ENCODE measurements around the gene METTL6. TPM values are rescaled to one million over a fixed set of nuclear protein-coding genes. Genes with fewer than 3 reads are reported as not detected.

Gene METTL6
- total and polyA plus RNA-seq, 2 donors (not counting 1 experiment from before 2014, with no cell fraction given) = 7.6 to 23.9 TPM

DNA sequence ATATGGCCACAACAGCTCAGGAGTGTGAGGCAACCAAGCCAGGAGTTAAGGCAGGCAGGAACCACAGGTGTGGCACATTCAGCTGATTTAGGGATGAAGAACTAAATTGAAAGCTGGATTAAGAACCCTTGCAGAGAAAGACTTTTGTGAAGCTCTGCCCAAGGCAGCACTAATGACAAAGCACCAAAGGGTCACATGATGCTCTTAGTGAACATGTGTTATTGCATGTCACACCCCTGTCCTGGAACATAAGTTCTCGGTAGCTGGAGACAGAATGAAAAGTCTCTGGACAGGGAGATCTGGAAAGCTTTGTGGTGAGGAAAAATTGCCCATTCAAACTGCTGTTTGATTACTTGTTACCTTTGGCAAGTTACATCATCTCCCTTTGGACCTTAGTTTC lies 3.3 kb upstream of the METTL6 start:
- POLR2A ChIA-PET = interaction anchor here (0.7 kb wide), 1 partner anchor 1254 kb away, joined by 4 read pairs; no protein-coding TSS in a partner anchor

DNA sequence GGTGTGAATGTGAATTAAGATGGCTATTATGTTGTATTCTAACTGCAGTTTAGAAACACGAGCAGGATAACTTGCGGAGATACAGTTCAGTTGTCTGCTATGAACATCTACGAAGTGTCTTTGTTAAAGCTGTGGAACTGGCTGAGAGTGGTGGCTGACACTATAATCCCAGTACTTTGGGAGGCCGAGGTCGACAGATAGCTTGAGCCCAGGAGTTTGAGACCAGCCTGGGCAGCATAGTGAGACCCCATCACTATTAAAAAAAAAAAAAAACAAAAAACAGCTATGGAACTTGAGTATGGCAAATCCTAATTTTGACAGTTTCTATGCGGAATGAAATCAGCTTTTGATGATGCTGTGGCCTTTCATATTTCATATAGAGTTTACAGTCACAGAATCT lies 1.7 kb upstream of the METTL6 start:
- H3K27ac Mint-ChIP-seq = peak overlapping the region; percentile 92
- no peak for TF ChIP-seq EZH2 (IDR thresholded peaks at IDR 0.05; ENCODE audit: borderline replicate concordance, insufficient read depth, low read depth, low read length, poor library complexity, severe bottlenecking)
- TF ChIP-seq, protein P1, sequence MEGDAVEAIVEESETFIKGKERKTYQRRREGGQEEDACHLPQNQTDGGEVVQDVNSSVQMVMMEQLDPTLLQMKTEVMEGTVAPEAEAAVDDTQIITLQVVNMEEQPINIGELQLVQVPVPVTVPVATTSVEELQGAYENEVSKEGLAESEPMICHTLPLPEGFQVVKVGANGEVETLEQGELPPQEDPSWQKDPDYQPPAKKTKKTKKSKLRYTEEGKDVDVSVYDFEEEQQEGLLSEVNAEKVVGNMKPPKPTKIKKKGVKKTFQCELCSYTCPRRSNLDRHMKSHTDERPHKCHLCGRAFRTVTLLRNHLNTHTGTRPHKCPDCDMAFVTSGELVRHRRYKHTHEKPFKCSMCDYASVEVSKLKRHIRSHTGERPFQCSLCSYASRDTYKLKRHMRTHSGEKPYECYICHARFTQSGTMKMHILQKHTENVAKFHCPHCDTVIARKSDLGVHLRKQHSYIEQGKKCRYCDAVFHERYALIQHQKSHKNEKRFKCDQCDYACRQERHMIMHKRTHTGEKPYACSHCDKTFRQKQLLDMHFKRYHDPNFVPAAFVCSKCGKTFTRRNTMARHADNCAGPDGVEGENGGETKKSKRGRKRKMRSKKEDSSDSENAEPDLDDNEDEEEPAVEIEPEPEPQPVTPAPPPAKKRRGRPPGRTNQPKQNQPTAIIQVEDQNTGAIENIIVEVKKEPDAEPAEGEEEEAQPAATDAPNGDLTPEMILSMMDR (IDR thresholded peaks at IDR 0.05) = no peak
- 77% methylated on average over 5 of the region's 6 CpGs for WGBS (ENCODE audit: insufficient coverage)
- no peak overlapping the region for H2AFZ ChIP-seq (ENCODE audit: insufficient read depth, low read depth, low read length, poor library complexity, severe bottlenecking)
- H3K4me1 Mint-ChIP-seq = peaks cover 45% of the 10 kb centered on the region
- peak overlapping the region in 1 of 5 experiments; percentile 99 for H3K4me3 ChIP-seq (ENCODE audit: control extremely low read depth in 1 of 5, extremely low read depth in 1 of 5, insufficient read depth in 1 of 5, low read depth in 2 of 5, low read length in 4 of 5)
- DNase-seq (no peak), ATAC-seq (ENCODE audit: low read depth) (no peak)
- intact Hi-C loops (cut with micrococcal nuclease) = loop anchor here (5.0 to 10.0 kb wide), 2 partner anchors 777 to 836 kb away; partner anchors contain the start of genes CCDC174, DPH3 and OXNAD1
- H3K4me2 ChIP-seq (replicated peaks; ENCODE audit: low read depth, low read length, poor library complexity, severe bottlenecking) = peak overlapping the region; percentile 81
- H3K79me2 ChIP-seq (ENCODE audit: control insufficient read depth, insufficient read depth, low read length) = peaks cover 50% of the 10 kb centered on the region
- H3K9ac ChIP-seq (ENCODE audit: low read length) = no peak overlapping the region
- no peaks in the 10 kb centered on the region for H3K27me3 ChIP-seq (replicated peaks in 1 of 4; ENCODE audit: control extremely low read depth in 1 of 4, control insufficient read depth in 3 of 4, insufficient read depth in 4 of 4, low read length in 3 of 4)
- no peaks in the 10 kb centered on the region for H4K20me1 ChIP-seq (ENCODE audit: control insufficient read depth, insufficient read depth, low read length, poor library complexity, severe bottlenecking)
- H3K36me3 ChIP-seq (replicated peaks in 1 of 2; ENCODE audit: control extremely low read depth in 1 of 2, control insufficient read depth in 1 of 2, extremely low read depth in 1 of 2, insufficient read depth in 2 of 2, low read length in 1 of 2) = peaks cover 6 to 37% of the 10 kb centered on the region in 2 experiments
- CTCF ChIA-PET = interaction anchor here (1.4 to 1.6 kb wide), 2 partner anchors 128 to 161 kb away, joined by 3 to 5 read pairs; no protein-coding TSS in a partner anchor
- no peaks in the 10 kb centered on the region for H3K9me3 ChIP-seq (ENCODE audit: control extremely low read depth in 1 of 3, control insufficient read depth in 2 of 3, insufficient read depth in 1 of 3, low read length in 2 of 3)
- no peaks in the 10 kb centered on the region for H3K9me3 Mint-ChIP-seq (ENCODE audit: insufficient read depth)
- peak overlapping the region; percentile 95 for H3K4me3 Mint-ChIP-seq
- POLR2A ChIA-PET = interaction anchor here (0.5 kb wide), 1 partner anchor 52 kb away, joined by 5 read pairs; no protein-coding TSS in a partner anchor
- H3K27me3 Mint-ChIP-seq = no peaks in the 10 kb centered on the region
- H3K27ac ChIP-seq (ENCODE audit: low read length in 2 of 2) = no peak overlapping the region
- H3K4me1 ChIP-seq (ENCODE audit: control insufficient read depth in 2 of 2, insufficient read depth in 2 of 2, low read length in 2 of 2) = peaks cover 19 to 28% of the 10 kb centered on the region in 2 donors

More for the DNA sequence above, 3.3 kb upstream of the METTL6 start:
- Histone ChIP-seq H3K79me2 (ENCODE audit: control insufficient read depth, insufficient read depth, low read length) (peaks cover 50% of the 10 kb centered on the region), H3K4me2 (replicated peaks; ENCODE audit: low read depth, low read length, poor library complexity, severe bottlenecking) (no peak overlapping the region), H3K4me3 (ENCODE audit: control extremely low read depth in 1 of 5, extremely low read depth in 1 of 5, insufficient read depth in 1 of 5, low read depth in 2 of 5, low read length in 4 of 5) (no peak overlapping the region), H3K9me3 (ENCODE audit: control extremely low read depth in 1 of 3, control insufficient read depth in 2 of 3, insufficient read depth in 1 of 3, low read length in 2 of 3) (no peaks in the 10 kb centered on the region), H3K27ac (ENCODE audit: low read length in 2 of 2) (no peak overlapping the region), H3K36me3 (replicated peaks in 1 of 2; ENCODE audit: control extremely low read depth in 1 of 2, control insufficient read depth in 1 of 2, extremely low read depth in 1 of 2, insufficient read depth in 2 of 2, low read length in 1 of 2) (peaks cover 15 to 41% of the 10 kb centered on the region in 2 experiments), H3K9ac (ENCODE audit: low read length) (no peak overlapping the region), H3K27me3 (replicated peaks in 1 of 4; ENCODE audit: control extremely low read depth in 1 of 4, control insufficient read depth in 3 of 4, insufficient read depth in 4 of 4, low read length in 3 of 4) (no peaks in the 10 kb centered on the region), H3K4me1 (ENCODE audit: control insufficient read depth in 2 of 2, insufficient read depth in 2 of 2, low read length in 2 of 2) (peaks cover 19 to 28% of the 10 kb centered on the region in 2 donors), H4K20me1 (ENCODE audit: control insufficient read depth, insufficient read depth, low read length, poor library complexity, severe bottlenecking) (peaks cover 3% of the 10 kb centered on the region), H2AFZ (ENCODE audit: insufficient read depth, low read depth, low read length, poor library complexity, severe bottlenecking) (no peak overlapping the region)
- DNase-seq = no peak
- no peak overlapping the region for H3K4me3 Mint-ChIP-seq
- no peak for TF ChIP-seq EZH2 (IDR thresholded peaks at IDR 0.05; ENCODE audit: borderline replicate concordance, insufficient read depth, low read depth, low read length, poor library complexity, severe bottlenecking)
- TF ChIP-seq, protein P1 (IDR thresholded peaks at IDR 0.05) = no peak
- WGBS (ENCODE audit: insufficient coverage) = 100% methylated on average over 1 of the region's 1 CpG
- no peaks in the 10 kb centered on the region for H3K9me3 Mint-ChIP-seq (ENCODE audit: insufficient read depth)
- peaks cover 38% of the 10 kb centered on the region for H3K4me1 Mint-ChIP-seq
- intact Hi-C loops (cut with micrococcal nuclease) = no loop called here
- H3K27ac Mint-ChIP-seq = no peak overlapping the region
- H3K27me3 Mint-ChIP-seq = no peaks in the 10 kb centered on the region
- CTCF ChIA-PET = interaction anchor here (0.5 to 1.1 kb wide), 3 partner anchors 225 to 311 kb away, joined by 3 to 7 read pairs (median 3); partner anchors contain the start of gene CAPN7
- no peak for ATAC-seq (ENCODE audit: low read depth)

All from B cell (primary cell).